OCI-LY3 (cell line): Measurements from ENCODE around the gene KCNH3.
A peak's percentile ranks its signal among the peaks of the same experiment; 100 is the strongest.

Experiments used
- CTCF ChIP-seq: fragments of 200-600, 300-600 bp; sonication (generic); IDR thresholded peaks from 2 replicates; pipeline ENCODE4 v1.5.1; 2014; ENCODE audit warnings: antibody characterized with exemption, low read length, low read depth
- EZH2phosphoT487 ChIP-seq: fragments of 200-600 bp; shearing (Covaris generic); IDR thresholded peaks from 2 replicates; pipeline ENCODE4 v1.6.1; 2018; ENCODE audit warnings: antibody characterized with exemption, mixed run types, low read depth

DNA sequence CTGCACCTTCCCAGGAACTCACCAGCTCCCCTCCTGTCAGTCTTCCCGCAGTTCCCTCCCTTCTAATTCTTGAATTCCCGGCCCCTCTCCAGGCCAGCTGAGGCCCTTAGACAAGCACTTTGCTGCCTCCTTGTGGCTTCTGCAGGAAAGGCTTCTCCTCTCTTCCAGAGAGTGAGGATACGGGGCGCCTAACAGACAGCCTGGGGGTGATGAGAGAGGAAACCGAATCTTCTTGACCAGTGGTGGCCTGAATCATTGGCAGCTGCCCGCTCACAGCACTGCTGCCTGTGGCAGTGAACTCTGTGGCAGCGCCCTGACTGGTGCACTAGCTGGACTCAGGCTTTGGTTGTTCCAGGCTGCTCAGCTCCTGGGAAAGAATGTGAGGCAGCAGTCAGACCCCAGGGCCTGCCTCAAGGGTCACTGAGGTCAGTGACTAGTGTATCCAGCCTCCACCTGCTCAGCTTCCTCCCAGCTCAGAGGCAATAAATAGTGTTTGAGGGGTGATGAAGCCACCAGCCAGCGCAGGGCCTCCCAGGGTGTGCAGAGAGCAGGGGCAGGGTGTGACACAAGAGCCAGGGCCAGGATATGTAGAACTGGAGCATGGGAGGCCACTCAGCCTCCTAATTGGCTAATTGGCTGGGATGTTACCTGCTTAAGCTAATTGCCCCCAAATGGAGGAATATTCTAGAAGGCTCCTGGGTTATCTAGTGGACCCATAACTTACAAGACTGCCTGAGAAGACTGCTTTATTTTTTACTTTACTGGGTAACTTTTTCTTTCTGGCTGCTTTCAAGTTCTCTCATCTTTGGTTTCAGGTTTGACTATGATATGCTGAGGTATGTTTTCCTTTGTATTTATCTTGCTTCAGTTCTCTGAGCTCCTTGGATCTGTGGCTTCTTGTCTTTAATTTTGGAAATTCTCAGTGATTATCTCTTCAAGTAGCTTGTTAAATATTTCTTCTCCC lies 42.0 kb downstream of the KCNH3 start:
- TF ChIP-seq CTCF: peak; percentile 77
- no peak for TF ChIP-seq EZH2phosphoT487
